HG02759 (cell line): ENCODE results near the gene ERP29.
A peak's percentile ranks its signal among the peaks of the same experiment; 100 is the strongest.
"Not testable (repeated sequence)": the region's sequence is repeated elsewhere in the genome, so short reads cannot be mapped to it uniquely, and the experiment has no call there.

Experiments used
- ATAC-seq: cut with Tn5 transposase; IDR thresholded peaks from one replicate; pipeline ENCODE4 v1.9.1; 2021; ENCODE audit warnings: mild to moderate bottlenecking, moderate library complexity; ENCODE audit not compliant: unreplicated experiment

ERP29 gene

DNA sequence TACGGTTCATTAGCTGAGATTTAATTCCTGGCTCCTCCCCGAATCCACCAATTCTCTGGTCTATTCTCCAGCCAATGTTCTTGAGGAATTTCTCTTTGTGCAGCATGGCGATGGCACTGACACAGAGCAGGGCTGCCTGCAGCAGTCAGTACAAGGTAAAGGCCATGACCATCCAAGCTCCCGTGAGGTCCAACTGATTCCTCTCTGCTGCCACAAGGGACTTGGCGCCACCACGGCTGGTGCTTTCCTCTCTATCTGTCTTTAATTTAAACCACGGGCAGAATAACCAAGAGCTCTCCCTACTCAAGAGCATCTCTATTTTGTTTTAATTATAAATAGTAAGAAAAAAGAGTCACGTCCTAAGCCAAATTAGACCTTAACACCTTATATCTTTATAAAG is 12.4 kb upstream of the ERP29 start:
- ATAC-seq: no peak

DNA sequence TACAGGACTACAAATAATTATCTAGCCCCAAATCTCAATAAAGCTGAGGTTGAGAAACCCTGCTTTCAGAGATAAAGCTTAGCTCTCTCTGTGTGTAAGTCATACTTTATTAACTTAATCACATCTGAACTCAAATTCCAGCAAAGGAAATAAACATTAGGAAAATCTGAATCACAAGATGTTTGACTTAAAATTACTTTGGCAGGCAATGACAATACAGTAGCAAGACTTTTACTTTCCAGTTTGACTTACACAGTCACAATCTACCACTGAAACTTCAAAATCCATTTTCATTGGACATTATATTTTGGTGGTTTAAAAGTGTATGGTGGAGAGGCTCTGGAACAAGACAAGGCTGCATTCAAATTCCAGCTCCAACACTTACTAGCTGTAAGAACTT is 11.7 kb upstream of the ERP29 start:
- no peak for ATAC-seq

GRCh38 chr12:112004041-112004440 is 9.2 kb upstream of the ERP29 start:
- no peak for ATAC-seq

- ATAC-seq: no peak
Observed at GRCh38 chr12:112005419-112006395, 7.5 kb upstream of the ERP29 start.

- no peak for ATAC-seq
Observed at GRCh38 chr12:112007945-112008344, 5.3 kb upstream of the ERP29 start.

GRCh38 chr12:112008918-112009317 is 4.3 kb upstream of the ERP29 start:
- no peak for ATAC-seq

DNA sequence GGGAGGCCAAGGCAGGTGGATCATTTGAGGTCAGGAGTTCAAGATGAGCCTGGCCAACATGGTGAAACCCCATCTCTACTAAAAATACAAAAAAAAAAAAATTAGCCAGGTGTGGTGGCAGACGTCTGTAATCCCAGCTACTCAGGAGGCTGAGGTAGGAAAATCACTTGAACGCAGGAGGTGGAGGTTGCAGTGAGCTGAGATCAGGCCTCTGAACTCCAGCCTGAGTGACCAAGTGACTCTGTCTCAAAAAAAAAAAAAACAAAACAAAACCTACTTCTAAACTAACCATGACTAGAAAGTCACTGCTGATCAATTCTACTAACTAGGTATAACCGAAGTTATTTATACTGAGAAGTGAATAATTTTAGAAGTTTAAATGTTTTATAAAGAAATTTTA is 3.6 kb upstream of the ERP29 start:
- ATAC-seq: not testable (repeated sequence)

- ATAC-seq: no peak
Observed at GRCh38 chr12:112010415-112011344, 2.5 kb upstream of the ERP29 start.

- ATAC-seq: no peak
Observed at GRCh38 chr12:112011685-112012084, 1.5 kb upstream of the ERP29 start.

DNA sequence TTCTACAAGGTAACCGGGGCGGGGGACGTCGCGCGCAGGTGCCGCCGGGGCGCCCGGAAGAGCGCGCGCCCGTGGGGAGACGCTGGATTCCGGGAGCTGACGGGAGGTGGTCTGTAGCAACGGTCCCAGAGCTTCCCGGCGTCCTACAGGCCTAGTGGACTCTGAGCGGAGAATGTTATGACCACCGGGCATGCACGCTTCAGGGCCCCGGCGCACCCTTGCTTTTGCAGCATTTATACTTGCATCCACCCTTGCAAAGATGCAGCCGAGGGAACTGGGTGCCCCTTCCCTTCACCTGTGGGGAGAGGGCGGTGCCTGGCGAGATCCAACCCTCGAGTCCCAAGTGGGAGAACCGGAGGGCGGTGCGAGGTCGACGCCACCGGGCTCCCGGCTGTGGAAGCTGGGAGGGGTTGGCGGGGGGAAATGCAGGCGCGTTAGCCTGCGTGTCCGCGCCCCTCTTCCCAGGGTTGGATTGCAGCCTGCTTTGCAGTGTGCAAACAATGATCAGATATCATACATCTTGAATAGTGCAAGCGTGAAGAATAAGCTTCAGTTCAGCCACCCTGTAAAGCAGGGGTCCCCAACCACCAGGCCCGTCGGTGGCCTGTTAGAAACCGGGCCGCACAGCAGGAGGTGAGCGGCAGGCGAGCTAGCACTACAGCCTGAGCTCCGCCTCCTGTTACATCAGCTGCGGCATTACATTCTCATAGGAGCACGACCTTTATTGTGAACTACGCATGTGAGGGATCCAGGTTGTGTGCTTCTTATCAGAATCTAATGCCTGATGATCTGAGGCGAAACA is 576 bp downstream of the ERP29 start:
- peak; percentile 21 for ATAC-seq

DNA sequence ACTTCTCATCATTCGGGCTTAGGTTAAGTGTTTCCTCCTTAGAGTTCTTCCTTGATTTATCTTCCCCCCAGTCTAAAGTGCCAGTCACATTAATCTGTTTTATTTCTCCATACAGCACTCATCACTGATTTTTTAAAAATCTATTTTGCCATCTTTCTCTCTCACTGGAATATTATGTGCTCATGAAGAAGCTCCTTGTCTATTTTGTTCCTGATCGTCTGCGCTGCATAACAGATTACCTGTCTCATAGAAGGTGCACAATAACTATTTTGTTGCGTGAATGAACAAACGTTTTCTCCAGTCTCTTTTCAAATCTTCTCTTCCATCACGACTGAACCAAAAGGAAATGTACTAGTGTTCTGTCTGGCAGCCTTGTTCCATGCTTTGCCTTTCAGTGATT is 2.7 kb downstream of the ERP29 start:
- ATAC-seq: no peak

- no peak for ATAC-seq
Observed at GRCh38 chr12:112017041-112017440, 3.8 kb downstream of the ERP29 start.

GRCh38 chr12:112018571-112019237 is 5.5 kb downstream of the ERP29 start:
- no peak for ATAC-seq

- ATAC-seq: no peak
Observed at GRCh38 chr12:112020947-112021457, 7.8 kb downstream of the ERP29 start.

DNA sequence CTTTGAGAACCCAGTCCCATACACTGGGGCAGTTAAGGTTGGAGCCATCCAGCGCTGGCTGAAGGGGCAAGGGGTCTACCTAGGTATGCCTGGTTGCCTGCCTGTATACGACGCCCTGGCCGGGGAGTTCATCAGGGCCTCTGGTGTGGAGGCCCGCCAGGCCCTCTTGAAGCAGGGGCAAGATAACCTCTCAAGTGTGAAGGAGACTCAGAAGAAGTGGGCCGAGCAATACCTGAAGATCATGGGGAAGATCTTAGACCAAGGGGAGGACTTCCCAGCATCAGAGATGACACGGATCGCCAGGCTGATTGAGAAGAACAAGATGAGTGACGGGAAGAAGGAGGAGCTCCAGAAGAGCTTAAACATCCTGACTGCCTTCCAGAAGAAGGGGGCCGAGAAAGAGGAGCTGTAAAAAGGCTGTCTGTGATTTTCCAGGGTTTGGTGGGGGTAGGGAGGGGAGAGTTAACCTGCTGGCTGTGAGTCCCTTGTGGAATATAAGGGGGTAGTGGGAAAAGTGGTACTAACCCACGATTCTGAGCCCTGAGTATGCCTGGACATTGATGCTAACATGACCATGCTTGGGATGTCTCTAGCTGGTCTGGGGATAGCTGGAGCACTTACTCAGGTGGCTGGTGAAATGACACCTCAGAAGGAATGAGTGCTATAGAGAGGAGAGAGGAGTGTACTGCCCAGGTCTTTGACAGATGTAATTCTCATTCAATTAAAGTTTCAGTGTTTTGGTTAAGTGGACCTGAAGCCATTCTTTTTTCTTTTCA is 9.2 kb downstream of the ERP29 start:
- no peak for ATAC-seq

GRCh38 chr12:112023759-112024396 is 10.7 kb downstream of the ERP29 start:
- no peak for ATAC-seq

DNA sequence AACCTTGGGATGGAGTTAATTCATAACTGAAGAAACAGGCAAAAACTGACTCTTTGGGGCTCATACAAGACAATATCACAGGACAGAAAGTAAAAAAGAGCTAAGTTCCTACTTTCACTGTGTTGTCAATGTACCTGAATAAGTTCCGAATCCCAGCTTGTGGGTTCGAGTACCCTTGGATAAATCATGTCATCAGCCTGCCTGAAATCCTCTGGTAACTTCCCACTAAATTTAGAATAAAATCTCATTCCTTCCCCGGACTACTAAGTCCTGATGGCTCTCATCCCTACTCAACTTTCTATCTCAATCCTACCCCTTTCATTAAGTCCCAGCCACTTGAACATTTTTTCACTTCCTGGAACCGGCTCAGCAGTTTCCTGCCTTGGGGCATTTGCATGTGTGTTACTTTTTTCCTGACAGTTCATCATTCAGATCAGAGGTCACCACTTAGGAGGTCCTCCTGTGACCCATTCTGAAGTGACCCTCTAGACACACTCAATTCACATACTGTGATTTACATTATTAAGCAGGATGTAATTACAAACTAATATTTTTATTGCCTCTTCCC is 12.7 kb downstream of the ERP29 start:
- ATAC-seq: no peak

DNA sequence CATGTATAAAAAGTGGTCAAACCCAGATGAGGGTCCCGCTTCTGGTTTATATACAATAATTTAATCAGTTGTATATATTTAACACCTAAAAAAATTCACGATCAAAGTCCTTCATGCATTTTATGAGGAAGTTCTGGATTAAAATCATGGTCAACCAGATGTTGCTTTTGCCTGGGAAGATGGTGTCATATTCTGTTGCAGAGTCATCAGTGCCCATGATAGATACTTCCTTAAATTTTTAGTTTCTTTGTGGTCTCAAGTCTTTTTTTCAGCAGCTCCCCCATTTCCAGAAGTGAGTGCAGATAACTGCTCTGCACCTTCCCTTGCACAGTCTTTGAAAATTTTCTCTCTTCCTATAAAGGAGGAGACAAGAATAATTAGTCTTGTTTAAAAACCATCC is 16.1 kb downstream of the ERP29 start:
- ATAC-seq: no peak
